SK-N-SH (cell line): Measurements from ENCODE around the gene PTAFR. TPM values are rescaled to one million over a fixed set of nuclear protein-coding genes. Genes with fewer than 3 reads are reported as not detected.

ENCODE experiments used
- CTCF ChIA-PET: fragments of 300-600, 350-600 bp; formaldehyde crosslinking; extraction: SDS; loops from one replicate; lab custom pipeline; 2021; lab: Yijun Ruan, JAX
- POLR2A ChIA-PET: fragments of 350-600 bp; sonication (Branson Sonifier 250); formaldehyde crosslinking; extraction: SDS; loops from one replicate; lab custom pipeline; 2020; ENCODE audit warnings: antibody characterized with exemption, inconsistent platforms; lab: Yijun Ruan, JAX
- DNase-seq: peaks from one replicate; pipeline ENCODE4 v3.0.0; 2012
- H2AFZ ChIP-seq: fragments of 200-600 bp; sonication (generic); 2 replicates; pipeline ENCODE4 v1.8.1; 2016; ENCODE audit warnings: antibody characterized with exemption, mild to moderate bottlenecking, low read depth
- H3F3A ChIP-seq: fragments of 200-600 bp; sonication (generic); replicated peaks from 2 replicates; pipeline ENCODE3; 2016; ENCODE audit warnings: antibody characterized with exemption, mild to moderate bottlenecking; ENCODE audit not compliant: insufficient read depth
- H3K27ac ChIP-seq, 2 experiments: fragments of 200-500 bp in 1 of 2; fragments of 200-600 bp in 1 of 2; sonication (Bioruptor generic) in 1 of 2; sonication (generic), shearing (Covaris generic) in 1 of 2; 2 replicates each; pipeline versions ENCODE4 v1.5.1 to v1.6.1; 2014 to 2016; ENCODE audit warnings: low read depth in 2 of 2, inconsistent platforms in 1 of 2, low read length in 1 of 2, mild to moderate bottlenecking in 1 of 2, mixed read lengths in 1 of 2
- H3K27me3 ChIP-seq: fragments of 200-600 bp; sonication (generic), shearing (Covaris generic); 2 replicates; pipeline ENCODE4 v1.6.1; 2016; ENCODE audit warnings: mixed run types; ENCODE audit not compliant: insufficient read depth
- H3K36me3 ChIP-seq, 2 experiments: fragments of 200-500 bp in 1 of 2; fragments of 200-600 bp in 1 of 2; sonication (Bioruptor generic) in 1 of 2; sonication (generic) in 1 of 2; replicated peaks in 1 of 2; 2 replicates each; pipeline versions ENCODE3 to v1.5.1; 2014 to 2016; ENCODE audit warnings: low read length in 1 of 2, mild to moderate bottlenecking in 1 of 2; ENCODE audit not compliant: insufficient read depth in 2 of 2, control insufficient read depth in 1 of 2
- H3K4me1 ChIP-seq, 2 experiments: fragments of 200-500 bp in 1 of 2; fragments of 200-600 bp in 1 of 2; sonication (Bioruptor generic) in 1 of 2; sonication (generic), shearing (Covaris generic) in 1 of 2; 2 replicates each; pipeline versions ENCODE4 v1.5.1 to v1.6.1; 2014 to 2016; ENCODE audit warnings: low read depth in 1 of 2, low read length in 1 of 2, mixed run types in 1 of 2; ENCODE audit not compliant: insufficient read depth in 2 of 2, control insufficient read depth in 1 of 2
- H3K4me2 ChIP-seq: fragments of 200-600 bp; sonication (generic), shearing (Covaris generic); 2 replicates; pipeline ENCODE4 v1.6.1; 2017; ENCODE audit warnings: mixed run types
- H3K4me3 ChIP-seq, 2 experiments: fragments of 200-500 bp in 1 of 2; fragments of 200-600 bp in 1 of 2; sonication (Bioruptor generic) in 1 of 2; sonication (generic), shearing (Covaris generic) in 1 of 2; 2 replicates each; pipeline versions ENCODE4 v1.5.1 to v1.8.1; 2014 to 2016; ENCODE audit warnings: low read depth in 2 of 2, inconsistent platforms in 1 of 2, low read length in 1 of 2, mild to moderate bottlenecking in 1 of 2, mixed read lengths in 1 of 2, moderate library complexity in 1 of 2
- H3K79me2 ChIP-seq: fragments of 200-600 bp; sonication (generic); 2 replicates; pipeline ENCODE4 v1.8.1; 2017; ENCODE audit warnings: mild to moderate bottlenecking; ENCODE audit not compliant: insufficient read depth
- H3K9ac ChIP-seq: fragments of 200-600 bp; sonication (generic); 2 replicates; pipeline ENCODE4 v1.6.1; 2017; ENCODE audit warnings: mixed run types
- H3K9me2 ChIP-seq: fragments of 200-600 bp; sonication (generic); 2 replicates; pipeline ENCODE4 v1.6.1; 2017; ENCODE audit warnings: mixed run types
- H3K9me3 ChIP-seq: fragments of 200-600 bp; sonication (generic); 2 replicates; pipeline ENCODE4 v1.6.1; 2017; ENCODE audit warnings: mixed run types, mild to moderate bottlenecking, moderate library complexity
- H4K20me1 ChIP-seq: fragments of 200-600 bp; sonication (generic); 2 replicates; pipeline ENCODE4 v1.6.1; 2017; ENCODE audit warnings: mild to moderate bottlenecking, mixed run types; ENCODE audit not compliant: insufficient read depth
- CHD2 ChIP-seq: fragments of 150-350 bp; IDR thresholded peaks from 2 replicates; pipeline ENCODE4 v1.6.1; 2018; ENCODE audit warnings: low read length; ENCODE audit not compliant: partially characterized antibody
- ELF1 ChIP-seq: IDR thresholded peaks from 2 replicates; pipeline ENCODE4 v1.4.0; 2012
- EP300 ChIP-seq, 2 experiments: IDR thresholded peaks; 2 replicates each; pipeline versions ENCODE4 v1.4.0 to v1.6.1; 2012; ENCODE audit warnings: borderline replicate concordance in 1 of 2, low read depth in 1 of 2, low read length in 1 of 2
- NFIC ChIP-seq: IDR thresholded peaks from 2 replicates; pipeline ENCODE4 v1.4.0; 2012; ENCODE audit warnings: borderline replicate concordance
- NRF1 ChIP-seq: IDR thresholded peaks from 2 replicates; pipeline ENCODE4 v1.6.1; 2012; ENCODE audit warnings: low read depth, mild to moderate bottlenecking, low read length
- POLR2AphosphoS5 ChIP-seq: IDR thresholded peaks from 2 replicates; pipeline ENCODE4 v1.6.1; 2012; ENCODE audit warnings: low read depth, low read length
- RAD21 ChIP-seq: IDR thresholded peaks from 2 replicates; pipeline ENCODE4 v1.6.1; 2012; ENCODE audit warnings: mild to moderate bottlenecking, low read length
- SIN3A ChIP-seq: IDR thresholded peaks from 2 replicates; pipeline ENCODE4 v1.6.1; 2012; ENCODE audit warnings: low read depth, mild to moderate bottlenecking, low read length, moderate library complexity, borderline replicate concordance
- TEAD4 ChIP-seq: IDR thresholded peaks from 2 replicates; pipeline ENCODE4 v1.4.0; 2012; ENCODE audit warnings: mild to moderate bottlenecking, borderline replicate concordance; ENCODE audit not compliant: insufficient read depth
- YY1 ChIP-seq: IDR thresholded peaks from 2 replicates; pipeline ENCODE4 v1.4.0; 2012; ENCODE audit warnings: low read depth, mild to moderate bottlenecking
- WGBS: methylation state at CpG from one replicate; pipeline ENCODE4 v1.1.6; 2017; ENCODE audit warnings: low lambda C conversion rate; 5-methylcytosine and 5-hydroxymethylcytosine counted together
- polyA plus RNA-seq, 3 experiments: library from polyadenylated mRNA; depleted of rRNA; stranded (reverse); fragments of >200 nt; gene quantifications; 2 replicates each; pipeline ENCODE4 v1.2.3, GENCODE V29; 2012
- TF ChIP-seq, protein P1 (sequence below): IDR thresholded peaks from 2 replicates; pipeline ENCODE4 v1.4.0; 2012; ENCODE audit warnings: low read depth, borderline replicate concordance
- TF ChIP-seq, protein P2 (sequence below): IDR thresholded peaks from 2 replicates; pipeline ENCODE4 v1.6.1; 2012; ENCODE audit warnings: mild to moderate bottlenecking, low read depth, low read length, moderate library complexity

Gene PTAFR
- polyA plus RNA-seq, 1 of the 3 experiments (the other 2 are of a cell fraction), result 0.05 TPM

- 85% methylated on average over 21 of the region's 23 CpGs for WGBS
- ChIA-PET CTCF (interaction anchor here (0.7 to 1.4 kb wide), 2 partner anchors 58 to 99 kb away, joined by 3 to 4 read pairs; no protein-coding TSS in a partner anchor), POLR2A (no interaction called here)
- H3K9ac ChIP-seq, result no peak overlapping the region
- H3K9me2 ChIP-seq, result no peaks in the 10 kb centered on the region
- H3K27ac ChIP-seq, result no peak overlapping the region
- DNase-seq, result no peak
- no peak overlapping the region for H3K4me3 ChIP-seq
- H2AFZ ChIP-seq, result no peak overlapping the region
- H3K4me1 ChIP-seq, result no peaks in the 10 kb centered on the region
- no peak for TF ChIP-seq EP300 (IDR thresholded peaks at IDR 0.05; ENCODE audit: borderline replicate concordance in 1 of 2, low read depth in 1 of 2, low read length in 1 of 2)
- TF ChIP-seq RAD21, result no peak
- TF ChIP-seq SIN3A, result no peak
- TF ChIP-seq, protein P1, sequence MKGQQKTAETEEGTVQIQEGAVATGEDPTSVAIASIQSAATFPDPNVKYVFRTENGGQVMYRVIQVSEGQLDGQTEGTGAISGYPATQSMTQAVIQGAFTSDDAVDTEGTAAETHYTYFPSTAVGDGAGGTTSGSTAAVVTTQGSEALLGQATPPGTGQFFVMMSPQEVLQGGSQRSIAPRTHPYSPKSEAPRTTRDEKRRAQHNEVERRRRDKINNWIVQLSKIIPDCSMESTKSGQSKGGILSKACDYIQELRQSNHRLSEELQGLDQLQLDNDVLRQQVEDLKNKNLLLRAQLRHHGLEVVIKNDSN, result no peak
- TF ChIP-seq TEAD4, result no peak
- H3K9me3 ChIP-seq, result no peaks in the 10 kb centered on the region
- H4K20me1 ChIP-seq, result no peaks in the 10 kb centered on the region
- no peaks in the 10 kb centered on the region for H3K27me3 ChIP-seq
- no peaks in the 10 kb centered on the region for H3K36me3 ChIP-seq
- H3K79me2 ChIP-seq, result no peaks in the 10 kb centered on the region
- H3F3A ChIP-seq, result no peaks in the 10 kb centered on the region
- H3K4me2 ChIP-seq, result no peak overlapping the region
Measured at GRCh38 chr1:28150125-28150780, 26.2 kb downstream of the PTAFR start.

GRCh38 chr1:28148880-28149195 lies 27.7 kb downstream of the PTAFR start:
- ChIA-PET CTCF (no interaction called here), POLR2A (no interaction called here)
- H3K79me2 ChIP-seq, result no peaks in the 10 kb centered on the region
- no peak for DNase-seq
- H2AFZ ChIP-seq, result no peak overlapping the region
- no peak overlapping the region for H3K9ac ChIP-seq
- no peaks in the 10 kb centered on the region for H3F3A ChIP-seq
- no peak overlapping the region for H3K4me2 ChIP-seq
- H3K4me1 ChIP-seq, result no peaks in the 10 kb centered on the region
- H3K9me2 ChIP-seq, result no peaks in the 10 kb centered on the region
- no peak overlapping the region for H3K4me3 ChIP-seq
- 89% methylated on average over 1 of the region's 1 CpG for WGBS
- no peaks in the 10 kb centered on the region for H3K36me3 ChIP-seq
- H3K27ac ChIP-seq, result no peak overlapping the region
- H3K27me3 ChIP-seq, result no peaks in the 10 kb centered on the region
- H3K9me3 ChIP-seq, result no peaks in the 10 kb centered on the region
- TF ChIP-seq YY1 (no peak), NFIC (no peak), NRF1 (no peak), RAD21 (no peak), POLR2AphosphoS5 (no peak), EP300 (IDR thresholded peaks at IDR 0.05; ENCODE audit: borderline replicate concordance in 1 of 2, low read depth in 1 of 2, low read length in 1 of 2) (no peak), CHD2 (no peak), ELF1 (no peak)
- TF ChIP-seq, protein P2, sequence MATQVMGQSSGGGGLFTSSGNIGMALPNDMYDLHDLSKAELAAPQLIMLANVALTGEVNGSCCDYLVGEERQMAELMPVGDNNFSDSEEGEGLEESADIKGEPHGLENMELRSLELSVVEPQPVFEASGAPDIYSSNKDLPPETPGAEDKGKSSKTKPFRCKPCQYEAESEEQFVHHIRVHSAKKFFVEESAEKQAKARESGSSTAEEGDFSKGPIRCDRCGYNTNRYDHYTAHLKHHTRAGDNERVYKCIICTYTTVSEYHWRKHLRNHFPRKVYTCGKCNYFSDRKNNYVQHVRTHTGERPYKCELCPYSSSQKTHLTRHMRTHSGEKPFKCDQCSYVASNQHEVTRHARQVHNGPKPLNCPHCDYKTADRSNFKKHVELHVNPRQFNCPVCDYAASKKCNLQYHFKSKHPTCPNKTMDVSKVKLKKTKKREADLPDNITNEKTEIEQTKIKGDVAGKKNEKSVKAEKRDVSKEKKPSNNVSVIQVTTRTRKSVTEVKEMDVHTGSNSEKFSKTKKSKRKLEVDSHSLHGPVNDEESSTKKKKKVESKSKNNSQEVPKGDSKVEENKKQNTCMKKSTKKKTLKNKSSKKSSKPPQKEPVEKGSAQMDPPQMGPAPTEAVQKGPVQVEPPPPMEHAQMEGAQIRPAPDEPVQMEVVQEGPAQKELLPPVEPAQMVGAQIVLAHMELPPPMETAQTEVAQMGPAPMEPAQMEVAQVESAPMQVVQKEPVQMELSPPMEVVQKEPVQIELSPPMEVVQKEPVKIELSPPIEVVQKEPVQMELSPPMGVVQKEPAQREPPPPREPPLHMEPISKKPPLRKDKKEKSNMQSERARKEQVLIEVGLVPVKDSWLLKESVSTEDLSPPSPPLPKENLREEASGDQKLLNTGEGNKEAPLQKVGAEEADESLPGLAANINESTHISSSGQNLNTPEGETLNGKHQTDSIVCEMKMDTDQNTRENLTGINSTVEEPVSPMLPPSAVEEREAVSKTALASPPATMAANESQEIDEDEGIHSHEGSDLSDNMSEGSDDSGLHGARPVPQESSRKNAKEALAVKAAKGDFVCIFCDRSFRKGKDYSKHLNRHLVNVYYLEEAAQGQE, result no peak
- no peaks in the 10 kb centered on the region for H4K20me1 ChIP-seq
